HG03045 (cell line): ENCODE results near the gene SLC25A43.

Experiments
- ATAC-seq: cut with Tn5 transposase; IDR thresholded peaks from one replicate; pipeline ENCODE4 v1.9.1; 2021; ENCODE audit warnings: mild to moderate bottlenecking, moderate library complexity; ENCODE audit not compliant: unreplicated experiment

Gene SLC25A43

DNA sequence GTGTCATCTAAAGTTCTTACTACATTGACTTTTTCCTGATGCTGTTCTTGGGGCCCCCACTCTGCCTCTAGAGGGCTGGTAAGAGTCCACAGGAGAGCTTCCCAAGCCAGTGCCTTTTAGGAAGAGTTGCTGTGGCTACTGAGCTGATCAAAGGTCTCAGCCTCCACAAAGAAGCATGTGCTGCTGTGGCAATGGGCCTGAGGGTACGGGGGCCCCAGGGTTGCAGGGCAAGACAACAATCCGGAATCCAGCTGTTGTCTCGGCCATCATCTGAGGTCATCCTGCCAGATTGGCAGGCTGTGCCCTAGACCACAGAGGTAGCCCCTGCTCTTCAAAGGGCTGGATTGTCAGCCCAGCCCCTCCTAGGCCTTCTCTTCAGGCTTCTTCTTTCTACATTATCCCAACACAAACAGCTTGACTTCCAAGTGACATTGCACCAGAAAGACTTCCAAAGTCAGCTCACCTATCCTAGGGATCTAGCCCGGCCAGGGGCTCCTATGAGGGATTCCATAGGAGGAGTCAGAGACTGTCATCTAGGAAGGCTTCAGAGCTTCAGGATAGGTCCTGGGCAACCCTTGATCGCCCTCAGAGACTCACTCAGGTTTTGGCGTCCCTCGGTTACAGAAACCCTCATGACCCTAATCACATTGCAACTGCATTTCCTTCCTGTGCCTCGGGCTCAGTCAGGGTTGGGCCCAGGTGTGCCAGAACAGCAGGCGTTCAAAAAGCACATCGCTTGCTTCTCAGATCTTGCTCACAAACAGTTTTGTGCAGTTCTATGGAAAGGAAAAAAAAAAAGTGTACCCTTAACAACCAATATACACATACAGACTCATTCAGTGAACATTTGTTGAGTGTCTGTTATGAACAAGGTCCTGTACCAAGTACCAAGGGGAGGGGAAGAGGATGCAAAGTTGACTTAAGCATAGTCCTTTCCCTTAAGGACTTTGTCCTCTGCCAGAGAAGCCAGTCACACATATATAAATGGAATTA lies 96.9 kb downstream of the SLC25A43 start:
- no peak for ATAC-seq

DNA sequence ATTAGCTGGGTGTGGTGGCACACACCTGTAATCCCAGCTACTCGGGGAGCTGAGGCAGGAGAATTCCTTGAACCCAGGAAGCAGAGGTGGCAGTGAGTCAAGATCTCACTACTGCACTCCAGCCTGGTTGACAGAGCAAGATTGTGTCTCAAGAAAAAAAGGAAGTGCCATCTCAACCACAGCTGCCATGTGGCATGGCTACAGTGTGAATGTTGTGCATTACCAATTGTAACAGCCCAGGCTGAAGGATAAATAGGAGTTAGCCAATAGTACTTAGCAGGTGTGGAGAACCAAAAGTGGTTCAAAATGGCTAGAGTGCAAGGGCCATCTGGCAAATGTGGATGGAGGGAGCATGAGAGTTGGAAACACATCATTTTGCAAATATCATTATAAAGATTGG lies 98.0 kb downstream of the SLC25A43 start:
- ATAC-seq, result no peak

DNA sequence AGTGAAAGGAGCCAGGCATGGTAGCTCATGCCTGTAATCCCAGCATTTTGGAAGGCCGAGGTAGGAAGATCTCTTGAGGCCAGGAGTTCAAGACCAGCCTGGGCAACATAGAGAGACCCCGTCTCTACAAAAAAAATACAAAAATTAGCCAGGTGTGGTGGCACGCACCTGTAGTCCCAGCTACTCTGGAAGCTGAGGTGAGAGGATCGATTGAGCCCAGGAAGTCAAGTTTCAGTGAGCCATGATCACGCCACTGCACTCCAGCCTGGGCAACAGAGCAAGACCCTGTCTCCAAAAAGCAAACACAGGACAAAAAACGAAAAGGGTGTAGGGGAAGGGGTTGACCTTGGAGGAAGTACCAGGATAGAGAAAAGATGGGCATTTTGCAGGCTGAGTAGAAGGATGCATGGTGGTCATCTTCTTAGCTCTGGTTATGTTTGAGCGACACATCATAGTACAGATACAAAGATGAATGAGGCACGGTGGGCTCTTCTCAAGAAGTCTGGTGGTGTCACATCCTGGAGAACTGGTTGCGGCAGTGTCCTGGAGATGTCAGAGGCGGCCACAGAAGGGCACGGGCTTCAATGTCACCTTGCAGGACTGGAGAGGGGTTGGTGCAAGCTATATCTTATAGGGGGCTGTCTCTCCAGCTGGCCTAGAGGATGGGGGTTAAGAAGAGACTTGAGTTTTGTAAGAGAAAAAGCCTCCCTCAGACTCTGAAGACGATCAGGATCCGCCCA lies 101.1 kb downstream of the SLC25A43 start:
- ATAC-seq, result no peak

DNA sequence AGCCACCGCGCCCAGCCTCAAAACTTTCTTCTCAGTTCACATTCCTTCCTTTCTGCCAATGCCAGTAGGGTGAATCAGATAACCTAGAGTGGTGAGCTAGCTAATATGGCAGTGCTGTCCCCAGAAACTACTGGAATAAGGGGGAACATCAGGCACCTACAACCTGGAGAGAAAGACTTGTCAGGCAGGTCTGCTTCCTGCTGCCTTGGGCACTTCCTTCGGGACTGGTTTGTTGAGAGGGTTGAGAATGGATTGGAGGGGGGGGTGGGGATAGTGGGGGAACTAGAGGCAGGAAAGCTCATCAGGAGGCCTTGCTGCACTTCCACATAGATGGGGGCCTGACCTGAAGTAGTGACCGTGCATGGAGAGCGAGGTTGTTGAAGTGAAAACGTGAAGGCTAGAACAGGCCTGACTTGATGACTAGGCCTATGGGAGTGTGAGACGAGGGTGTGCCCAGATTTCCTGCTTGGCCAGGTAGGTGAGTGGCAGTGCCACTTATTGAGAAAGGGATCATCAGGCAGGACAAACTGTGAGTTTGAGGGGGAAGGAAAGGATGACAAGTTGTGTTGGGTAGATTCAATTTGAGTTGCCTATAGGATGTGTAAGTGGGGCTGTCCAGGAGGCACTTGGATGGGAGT lies 102.5 kb downstream of the SLC25A43 start:
- ATAC-seq, result no peak

DNA sequence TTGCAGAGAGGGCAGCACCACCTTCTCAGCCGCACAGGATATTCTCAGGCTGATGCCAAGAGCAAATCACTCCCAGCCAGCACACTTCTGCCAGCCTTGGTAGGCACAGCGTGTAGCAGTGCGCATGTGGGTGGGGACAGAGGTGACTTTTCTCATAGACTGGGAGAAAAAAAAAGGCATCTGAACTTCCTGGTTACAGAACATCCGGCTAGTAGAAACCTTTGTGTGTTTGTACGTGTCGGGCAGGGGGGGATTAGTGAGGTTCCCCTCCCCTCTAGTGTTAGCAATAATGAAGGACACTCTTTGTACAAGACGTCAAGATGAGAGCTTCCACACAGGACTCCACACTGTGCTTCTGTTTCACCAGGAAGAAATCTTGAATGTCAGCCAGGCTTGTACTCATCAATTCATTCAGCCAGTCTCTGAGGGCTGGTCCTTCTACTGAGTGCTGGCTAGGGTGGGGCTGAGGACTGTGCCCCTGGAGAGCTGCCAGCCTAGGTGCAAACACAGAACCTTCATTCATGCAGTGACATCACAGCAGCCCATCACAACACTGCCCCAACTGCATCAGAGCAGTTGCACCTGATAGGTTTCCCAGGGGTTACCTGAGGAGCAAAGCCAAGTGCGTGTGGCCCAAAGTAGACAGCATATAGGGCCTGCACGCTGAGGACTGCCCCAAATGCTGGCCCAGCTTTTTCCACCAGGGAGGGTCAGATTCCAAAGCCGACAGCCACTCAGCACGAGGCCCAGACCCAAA lies 103.8 kb downstream of the SLC25A43 start:
- no peak for ATAC-seq

DNA sequence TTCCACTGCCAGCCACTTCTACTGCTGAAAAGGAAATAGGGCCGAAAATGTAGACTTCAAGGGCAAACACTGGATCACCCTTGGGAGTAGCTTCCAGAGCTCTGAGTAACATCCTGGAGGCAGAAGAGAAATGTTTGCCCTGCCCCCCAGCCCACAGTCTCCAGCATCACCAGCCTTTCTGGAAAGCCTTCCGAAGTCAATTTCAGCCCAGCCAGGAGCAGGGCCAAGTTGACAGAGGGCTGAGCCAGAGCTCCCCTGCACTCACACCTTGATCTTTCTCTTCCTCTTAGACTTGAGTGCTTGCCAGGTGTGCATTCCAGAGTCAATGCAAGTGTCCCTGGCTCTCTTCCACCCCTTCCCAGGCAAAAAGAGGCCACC lies 104.3 kb downstream of the SLC25A43 start:
- ATAC-seq, result no peak
